ENCODE data around the gene KRTAP10-12.

- TF ChIP-seq EZH2 (IDR thresholded peaks at IDR 0.05; ENCODE audit: insufficient read depth, poor library complexity, severe bottlenecking) (no peak), EZH2phosphoT487 (IDR thresholded peaks at IDR 0.05; ENCODE audit: insufficient read depth, low read depth) (no peak)
Measured at GRCh38 chr21:44694776-44695175, 2.2 kb upstream of the KRTAP10-12 start.
